ENCODE results near the gene CDH3.

The CDH3 gene

GRCh38 chr16:68739964-68740627, 95.0 kb downstream of the CDH3 start:
- TF ChIP-seq CTCF (conservative IDR thresholded peaks at IDR 0.05; ENCODE audit: low read depth, low read length) = no peak
- H3K4me3 ChIP-seq (ENCODE audit: low read depth, low read length) = no peak overlapping the region

GRCh38 chr16:68740628-68741346, 95.7 kb downstream of the CDH3 start:
- H3K4me3 ChIP-seq (ENCODE audit: low read depth, low read length) = no peak overlapping the region
- DNase-seq (ENCODE audit: low read depth) = no peak

More at GRCh38 chr16:68739964-68740627, 95.0 kb downstream of the CDH3 start:
- DNase-seq (ENCODE audit: low read depth) = peak; percentile 26

GRCh38 chr16:68743664-68744063, 98.6 kb downstream of the CDH3 start:
- DNase-seq (ENCODE audit: low read depth) = no peak
- H3K4me3 ChIP-seq (ENCODE audit: low read depth, low read length) = no peak overlapping the region
- no peak for TF ChIP-seq CTCF (conservative IDR thresholded peaks at IDR 0.05; ENCODE audit: low read depth, low read length)

More at GRCh38 chr16:68740628-68741346, 95.7 kb downstream of the CDH3 start:
- TF ChIP-seq CTCF (conservative IDR thresholded peaks at IDR 0.05; ENCODE audit: low read depth, low read length) = no peak

- TF ChIP-seq CTCF (conservative IDR thresholded peaks at IDR 0.05; ENCODE audit: low read depth, low read length) = no peak
- H3K4me3 ChIP-seq (ENCODE audit: low read depth, low read length) = no peak overlapping the region
- peak; percentile 39 for DNase-seq (ENCODE audit: low read depth)
These were observed 99.7 kb downstream of the CDH3 start for GRCh38 chr16:68744744-68745280.

GRCh38 chr16:68746951-68747350, 101.8 kb downstream of the CDH3 start:
- DNase-seq (ENCODE audit: low read depth) = no peak
- no peak overlapping the region for H3K4me3 ChIP-seq (ENCODE audit: low read depth, low read length)
- no peak for TF ChIP-seq CTCF (conservative IDR thresholded peaks at IDR 0.05; ENCODE audit: low read depth, low read length)

GRCh38 chr16:68749432-68749831, 104.3 kb downstream of the CDH3 start:
- H3K4me3 ChIP-seq (ENCODE audit: low read depth, low read length) = no peak overlapping the region
- TF ChIP-seq CTCF (conservative IDR thresholded peaks at IDR 0.05; ENCODE audit: low read depth, low read length) = no peak
- no peak for DNase-seq (ENCODE audit: low read depth)
